ENCODE results near the gene SIDT1. TPM values are rescaled to one million over a fixed set of nuclear protein-coding genes. Genes with fewer than 3 reads are reported as not detected.

Gene SIDT1
- total RNA-seq, 4 donors from 2014 or later: 35.6 to 134 (median 83.4) TPM

GRCh38 chr3:113545594-113545993, 13.2 kb downstream of the SIDT1 start:
- DNase-seq: no peak
- H3K4me3 ChIP-seq: no peak overlapping the region
- WGBS, 2 donors (ENCODE audit: low coverage in 1 of 2): 86 to 89% methylated on average over 1 of the region's 1 CpG
- no peaks in the 10 kb centered on the region for H3K4me1 ChIP-seq
- no peaks in the 10 kb centered on the region for H3K9me3 ChIP-seq
- intact Hi-C loops (cut with DNase I; ENCODE audit: low total_unique reads): no loop called here
- no peaks in the 10 kb centered on the region for H3K27me3 ChIP-seq
- H3K36me3 ChIP-seq: peaks cover 0 to 7% (median 0%) of the 10 kb centered on the region in 4 donors
- no peak overlapping the region for H3K27ac ChIP-seq
- TF ChIP-seq POLR2A (IDR thresholded peaks at IDR 0.05) (no peak), EP300 (IDR thresholded peaks at IDR 0.05; ENCODE audit: low read depth) (no peak), CTCF (IDR thresholded peaks at IDR 0.05) (no peak), POLR2AphosphoS5 (IDR thresholded peaks at IDR 0.05) (no peak)
- in situ Hi-C loops (cut with MboI; ENCODE audit: low pct_ligation_motif_present in 1 of 4, low pct_unique_long_range_greater_than_20kb in 1 of 4, low sequenced_read_pairs in 3 of 4): no loop called here

GRCh38 chr3:113546414-113546893, 14.1 kb downstream of the SIDT1 start:
- Histone ChIP-seq H3K9me3 (no peaks in the 10 kb centered on the region), H3K27ac (no peak overlapping the region), H3K27me3 (no peaks in the 10 kb centered on the region), H3K4me1 (no peaks in the 10 kb centered on the region), H3K4me3 (no peak overlapping the region), H3K36me3 (peaks cover 0 to 4% (median 0%) of the 10 kb centered on the region in 4 donors)
- intact Hi-C loops (cut with DNase I; ENCODE audit: low total_unique reads) (no loop called here), in situ Hi-C loops (cut with MboI; ENCODE audit: low pct_ligation_motif_present in 1 of 4, low pct_unique_long_range_greater_than_20kb in 1 of 4, low sequenced_read_pairs in 3 of 4) (no loop called here)
- DNase-seq: no peak
- TF ChIP-seq POLR2A (IDR thresholded peaks at IDR 0.05) (no peak), EP300 (IDR thresholded peaks at IDR 0.05; ENCODE audit: low read depth) (no peak), CTCF (IDR thresholded peaks at IDR 0.05) (no peak), POLR2AphosphoS5 (IDR thresholded peaks at IDR 0.05) (no peak)
- WGBS, 2 donors (ENCODE audit: low coverage in 1 of 2): 36 to 67% methylated on average over 3 of the region's 3 CpGs

- Histone ChIP-seq H3K36me3 (no peaks in the 10 kb centered on the region), H3K27ac (no peak overlapping the region), H3K27me3 (no peaks in the 10 kb centered on the region), H3K9me3 (no peaks in the 10 kb centered on the region), H3K4me3 (no peak overlapping the region), H3K4me1 (no peaks in the 10 kb centered on the region)
- intact Hi-C loops (cut with DNase I; ENCODE audit: low total_unique reads): no loop called here
- 89 to 96% methylated on average over 2 of the region's 2 CpGs for WGBS, 2 donors (ENCODE audit: low coverage in 1 of 2)
- TF ChIP-seq CTCF (IDR thresholded peaks at IDR 0.05) (no peak), EP300 (IDR thresholded peaks at IDR 0.05; ENCODE audit: low read depth) (no peak), POLR2A (IDR thresholded peaks at IDR 0.05) (no peak), POLR2AphosphoS5 (IDR thresholded peaks at IDR 0.05) (no peak)
- no peak for DNase-seq
- in situ Hi-C loops (cut with MboI; ENCODE audit: low pct_ligation_motif_present in 1 of 4, low pct_unique_long_range_greater_than_20kb in 1 of 4, low sequenced_read_pairs in 3 of 4): no loop called here
Measured at GRCh38 chr3:113548501-113548900, 16.1 kb downstream of the SIDT1 start.

GRCh38 chr3:113551820-113552219, 19.5 kb downstream of the SIDT1 start:
- intact Hi-C loops (cut with DNase I; ENCODE audit: low total_unique reads) (no loop called here), in situ Hi-C loops (cut with MboI; ENCODE audit: low pct_ligation_motif_present in 1 of 4, low pct_unique_long_range_greater_than_20kb in 1 of 4, low sequenced_read_pairs in 3 of 4) (no loop called here)
- no peaks in the 10 kb centered on the region for H3K9me3 ChIP-seq
- no peaks in the 10 kb centered on the region for H3K27me3 ChIP-seq
- WGBS, 2 donors (ENCODE audit: low coverage in 1 of 2): 51 to 70% methylated on average over 3 to 5 of the region's 5 CpGs
- no peaks in the 10 kb centered on the region for H3K36me3 ChIP-seq
- no peak overlapping the region for H3K27ac ChIP-seq
- no peak for DNase-seq
- no peak overlapping the region for H3K4me3 ChIP-seq
- peaks cover 0 to 16% (median 2%) of the 10 kb centered on the region in 4 donors for H3K4me1 ChIP-seq
- TF ChIP-seq CTCF (IDR thresholded peaks at IDR 0.05): no peak

All from transverse colon (tissue), 4 donors.